ENCODE results near the gene FN1.
A peak's percentile ranks its signal among the peaks of the same experiment; 100 is the strongest.

The FN1 gene

DNA sequence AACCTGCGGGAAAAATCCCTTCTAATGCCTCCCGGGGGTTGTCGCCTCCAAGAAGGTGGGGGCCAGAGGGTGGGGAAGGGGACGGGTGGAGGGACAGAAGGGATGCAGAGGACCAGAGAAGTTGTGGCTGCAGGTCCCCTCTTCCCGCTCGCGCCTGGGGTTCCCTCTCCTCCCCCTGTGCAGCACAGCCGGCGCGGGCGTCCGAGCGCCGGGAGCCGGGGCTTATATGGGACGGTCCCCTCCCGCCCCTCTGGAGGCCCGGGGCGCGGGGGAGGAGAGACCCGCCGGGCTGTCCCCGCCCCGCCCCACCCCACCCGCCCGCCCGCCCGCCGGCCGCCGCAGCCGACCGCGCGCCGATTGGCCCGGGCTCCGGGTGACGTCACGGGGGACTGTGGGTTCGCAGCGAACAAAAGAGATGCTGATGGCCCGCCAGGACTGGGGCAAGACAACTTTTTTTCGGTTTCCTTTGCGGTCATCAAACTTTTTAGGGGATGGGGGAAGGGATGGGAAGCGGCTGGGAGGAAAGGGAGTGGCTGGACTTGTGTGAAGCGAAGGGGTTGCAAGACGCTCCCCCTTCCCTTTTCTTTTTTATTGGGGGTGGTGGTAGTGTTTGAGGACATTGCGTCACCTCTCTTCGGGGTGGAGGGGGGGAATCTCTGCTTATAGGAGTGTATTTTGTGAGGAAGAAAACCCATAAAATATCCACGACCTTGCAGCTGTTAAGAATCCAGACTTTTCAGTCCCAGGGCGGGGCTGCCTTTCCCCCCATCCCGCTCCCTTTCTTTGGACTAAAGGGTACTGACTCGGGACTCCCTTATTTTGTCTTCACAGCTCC lies at the start of gene FN1:
TSS of gene FN1 (minus strand) at position 199 of the 835 bp plus-strand sequence. CDS start 266 bp downstream, outside the sequence.
- DNase-seq, result peak; percentile 64

GRCh38 chr2:215485032-215485431 lies 49.2 kb upstream of the FN1 start:
- no peak for DNase-seq

- no peak for DNase-seq
Measured at GRCh38 chr2:215484570-215484969, 48.7 kb upstream of the FN1 start.

DNA sequence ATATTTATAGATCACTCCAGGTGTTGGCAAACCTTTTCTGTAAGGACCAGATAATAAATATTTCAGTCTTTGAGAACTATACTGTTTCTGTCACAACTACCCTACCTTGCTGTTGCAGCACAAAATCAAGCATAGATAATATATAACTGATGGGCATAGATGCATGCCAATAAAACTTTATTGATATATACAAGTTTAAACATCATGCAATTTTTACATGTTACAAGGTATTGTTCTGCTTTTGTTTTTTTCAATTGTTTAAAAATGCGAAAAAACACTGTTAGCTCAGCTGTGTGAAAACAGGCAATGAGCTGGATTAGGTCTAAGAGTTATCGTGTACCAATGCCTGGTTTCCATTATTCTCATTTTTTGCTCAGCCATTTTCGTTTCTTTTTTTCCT lies 47.6 kb upstream of the FN1 start:
- DNase-seq, result no peak

DNA sequence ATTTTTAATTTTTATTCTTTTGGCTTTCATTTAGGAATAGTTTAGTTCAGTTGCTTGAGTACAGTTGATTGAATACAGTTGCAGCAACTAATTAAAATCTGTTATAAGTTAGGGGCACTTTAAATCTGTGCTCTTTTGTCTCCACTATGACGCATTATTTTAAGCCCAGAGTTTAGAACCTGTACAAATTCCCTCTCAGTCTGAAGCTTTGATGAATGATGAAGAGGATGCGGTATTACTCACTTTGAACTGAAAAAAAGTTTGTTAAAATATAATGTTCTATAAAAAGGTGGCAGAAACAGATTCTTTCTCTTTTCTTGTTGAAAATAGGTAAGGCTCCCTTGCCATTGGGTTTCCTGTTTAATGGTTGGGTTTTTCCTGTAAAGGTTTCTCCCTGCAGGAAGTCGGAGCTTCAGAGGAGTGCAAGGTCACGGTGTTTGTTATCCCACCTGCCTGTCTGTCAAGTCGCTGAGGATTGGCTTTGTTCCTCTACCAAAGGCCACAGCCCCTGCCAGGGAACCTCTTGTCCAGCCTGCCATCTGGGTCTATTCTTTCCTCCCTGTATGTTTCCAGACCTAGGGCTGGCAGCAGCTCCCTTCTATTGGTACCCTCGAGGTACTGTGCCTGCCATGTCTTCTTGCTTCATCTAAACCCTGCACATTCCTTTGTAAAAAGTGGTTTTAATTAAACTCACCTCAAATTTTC lies 43.8 kb upstream of the FN1 start:
- DNase-seq, result peak; percentile 21

- no peak for DNase-seq
Measured at GRCh38 chr2:215479121-215479520, 43.3 kb upstream of the FN1 start.

DNA sequence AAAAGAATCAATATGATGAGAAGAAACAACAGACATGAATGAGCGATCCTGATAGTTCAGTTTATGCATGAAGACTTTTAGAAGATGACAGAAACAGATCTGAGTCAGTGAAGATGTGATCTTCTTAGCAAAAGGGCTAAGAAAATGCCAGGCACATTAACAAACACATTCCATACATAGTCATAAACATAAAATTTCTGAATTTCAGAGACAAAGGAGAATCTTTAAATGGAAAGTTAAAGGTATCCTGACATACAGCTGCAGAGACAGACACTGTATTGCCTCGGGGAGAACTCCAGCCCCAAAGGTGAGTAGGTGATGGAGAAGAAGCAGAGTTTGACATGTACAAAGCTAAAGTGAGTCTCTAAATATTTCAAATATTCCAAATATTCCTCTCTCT lies 40.6 kb upstream of the FN1 start:
- DNase-seq, result no peak

DNA sequence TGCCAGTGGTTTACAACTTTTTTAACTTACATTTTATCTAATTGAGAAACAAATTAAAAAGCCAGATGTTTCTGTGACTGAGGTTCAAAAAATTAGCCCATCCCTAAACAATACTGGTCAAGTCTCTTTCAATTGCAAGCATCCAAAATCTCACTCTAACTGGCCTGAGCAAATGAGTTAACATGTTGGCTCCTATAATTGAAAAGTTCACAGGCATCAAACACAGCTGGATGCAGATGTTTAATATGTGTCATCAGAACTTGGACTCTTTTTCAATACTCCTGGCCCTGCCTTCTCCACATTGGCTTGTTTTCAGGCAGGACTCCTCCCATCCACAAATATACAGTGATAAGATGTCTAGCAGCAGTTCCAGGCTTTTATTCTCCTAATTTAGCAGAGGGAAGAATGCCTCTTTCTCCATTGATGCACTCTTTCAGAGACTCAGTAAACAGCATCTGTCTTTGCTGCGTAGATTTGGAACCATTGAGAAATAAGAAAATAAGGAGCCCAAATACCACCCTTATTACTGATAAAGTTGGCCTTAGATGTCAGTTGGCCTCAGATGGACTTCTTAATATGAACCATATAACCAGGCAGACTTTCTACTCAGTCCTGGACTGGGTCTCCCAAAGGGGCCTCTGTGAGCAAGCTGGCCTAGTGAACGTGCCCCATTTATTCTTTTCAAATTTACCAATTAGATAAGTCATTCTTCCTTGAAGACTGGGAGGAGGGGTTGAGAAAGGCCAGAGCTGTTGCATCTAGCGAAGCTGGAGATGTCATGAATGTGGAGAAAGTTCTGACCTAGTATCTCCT lies 30.4 kb upstream of the FN1 start:
- DNase-seq, result no peak

GRCh38 chr2:215465256-215465655 lies 29.4 kb upstream of the FN1 start:
- DNase-seq, result peak; percentile 2

DNA sequence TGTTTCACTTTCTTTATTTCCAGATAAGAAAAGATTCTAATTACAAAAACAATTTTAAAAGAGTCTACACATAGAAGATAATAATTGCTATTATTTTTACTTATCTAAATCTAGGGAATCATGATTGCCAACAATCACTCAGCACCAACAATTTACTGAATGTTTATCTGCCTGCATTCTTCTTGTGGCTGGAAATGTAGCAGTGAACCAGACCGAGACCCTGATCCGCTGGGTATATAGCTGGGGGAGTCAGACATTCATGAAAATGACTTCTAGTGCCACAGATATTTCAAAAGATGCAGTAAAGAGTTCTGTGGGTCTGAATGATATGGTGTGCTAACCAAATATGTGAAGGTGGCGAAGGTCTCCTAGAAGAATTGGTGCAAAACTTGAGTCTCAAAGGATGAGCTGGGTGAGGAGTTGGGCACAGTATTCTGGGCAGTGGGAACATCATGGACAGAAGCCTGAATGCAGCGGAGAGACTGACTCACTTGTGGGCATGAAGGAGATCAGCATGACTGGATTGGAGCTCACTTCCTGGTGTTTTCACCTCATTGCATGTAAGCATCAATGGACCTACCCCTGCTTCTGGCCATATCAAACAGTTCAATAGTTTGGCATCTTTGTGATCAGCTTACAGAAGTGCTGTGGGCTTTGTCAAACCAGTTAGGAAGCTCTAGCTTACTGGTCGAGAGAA lies 26.1 kb upstream of the FN1 start:
- no peak for DNase-seq

- no peak for DNase-seq
Measured at GRCh38 chr2:215460682-215461382, 25.0 kb upstream of the FN1 start.

DNA sequence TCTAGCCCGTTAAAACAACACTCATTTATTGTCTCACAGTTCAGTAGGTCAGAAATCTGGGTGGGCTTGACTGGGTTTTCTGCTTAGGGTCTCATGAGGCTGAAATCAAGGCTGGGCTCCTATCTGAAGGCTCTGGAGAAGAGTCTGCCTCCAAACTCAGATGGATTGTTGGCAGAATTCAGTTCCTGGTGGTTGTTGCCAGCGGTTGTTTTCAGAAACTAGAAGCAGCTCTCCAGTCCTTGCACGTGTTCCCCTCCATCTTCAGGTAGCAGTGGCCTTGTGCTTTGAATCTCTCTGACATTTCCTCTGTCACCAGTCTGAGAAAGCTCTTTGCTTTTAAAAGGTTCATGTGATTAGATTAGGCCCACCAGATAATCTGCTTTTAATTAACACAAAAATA lies 20.1 kb upstream of the FN1 start:
- no peak for DNase-seq

- DNase-seq, result peak; percentile 54
Measured at GRCh38 chr2:215454519-215455246, 18.8 kb upstream of the FN1 start.

DNA sequence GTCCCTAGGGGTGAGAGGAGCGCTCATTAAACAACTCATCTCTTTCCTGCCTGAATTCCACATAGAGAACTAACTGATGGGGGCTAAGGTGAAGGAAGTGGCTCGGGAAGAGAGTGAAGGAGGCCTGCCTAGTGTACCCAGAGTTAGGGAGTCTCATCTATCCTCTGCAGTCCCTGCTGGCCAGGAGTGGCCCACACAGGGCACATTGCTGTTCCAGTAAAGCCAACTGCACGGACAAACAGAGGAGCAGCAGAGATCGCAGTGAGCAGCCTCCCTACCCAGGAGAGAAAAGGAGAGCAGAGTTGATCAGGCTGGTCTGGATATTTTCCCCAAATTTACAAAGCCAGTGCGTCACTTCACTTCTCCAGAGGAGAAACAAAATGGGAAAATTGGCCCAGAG lies 16.9 kb upstream of the FN1 start:
- DNase-seq, result no peak

DNA sequence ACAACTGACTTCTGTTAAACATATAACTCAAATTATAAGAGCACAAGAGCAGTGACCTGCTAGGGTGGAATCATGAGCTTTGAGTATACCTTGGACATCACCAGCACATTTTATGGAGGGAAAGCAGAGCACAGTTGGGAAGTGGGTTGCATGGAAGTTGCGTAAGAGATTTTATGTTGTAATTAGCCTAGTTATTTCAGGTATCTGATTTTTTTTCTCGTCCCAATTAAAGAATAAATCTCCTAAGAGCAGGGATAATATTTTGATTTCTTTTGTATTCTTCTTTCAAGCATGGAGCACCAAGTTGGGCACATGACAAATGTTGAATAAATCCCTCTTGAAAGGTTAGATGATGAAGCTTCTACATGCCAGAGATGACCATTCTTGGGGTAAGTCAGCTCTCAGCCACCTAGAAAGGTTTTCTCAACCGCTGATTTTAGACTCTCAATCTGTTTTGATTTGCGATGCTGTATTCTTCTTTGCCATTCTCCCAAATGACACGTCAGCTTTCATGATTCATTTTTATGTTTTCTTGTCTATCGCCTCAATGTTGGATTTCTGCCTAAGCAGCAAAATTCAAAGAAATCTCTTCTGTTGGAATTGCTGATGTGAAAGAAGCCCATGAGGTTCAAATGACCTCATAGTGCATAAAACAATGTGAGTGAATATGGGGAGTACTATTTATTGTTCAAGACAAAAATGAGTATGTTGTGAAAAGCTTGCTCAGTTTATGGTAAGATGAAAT lies 15.3 kb upstream of the FN1 start:
- no peak for DNase-seq

DNA sequence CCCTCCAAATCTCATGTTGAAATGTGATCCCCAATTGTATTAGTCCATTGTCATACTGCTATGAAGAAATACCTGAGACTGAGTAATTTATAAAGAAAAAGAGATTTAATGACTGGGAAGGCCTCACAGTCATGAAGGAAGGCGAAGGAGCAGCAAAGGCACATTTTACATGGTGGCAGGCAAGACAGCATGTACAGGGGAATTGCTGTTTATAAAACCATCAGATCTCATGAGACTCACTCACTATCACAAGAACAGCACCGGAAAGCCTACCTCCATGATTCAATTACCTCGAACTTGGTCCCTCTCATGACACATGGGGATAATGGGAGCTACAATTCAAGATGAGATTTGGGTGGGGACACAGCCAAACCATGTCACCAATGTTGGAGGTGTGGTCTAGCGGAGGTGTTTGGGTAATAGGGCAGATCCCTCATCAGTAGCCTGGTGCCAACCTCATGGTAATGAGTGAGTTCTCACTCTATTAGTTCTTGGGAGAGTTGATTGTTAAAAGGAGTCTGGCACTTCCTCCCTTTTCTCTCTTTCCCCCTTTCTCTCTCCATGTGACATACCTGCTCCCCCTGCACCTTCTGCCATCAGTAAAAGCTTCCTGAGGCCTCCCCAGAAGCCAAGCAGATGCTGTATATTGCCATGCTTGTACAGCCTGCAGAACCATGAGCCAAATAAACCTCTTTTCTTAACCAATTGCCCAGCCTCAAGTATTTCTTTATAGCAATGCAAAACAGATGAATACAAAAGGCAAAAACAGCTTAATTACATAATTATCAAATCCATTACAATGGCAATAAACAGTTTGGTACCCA lies 14.5 kb upstream of the FN1 start:
- no peak for DNase-seq

DNA sequence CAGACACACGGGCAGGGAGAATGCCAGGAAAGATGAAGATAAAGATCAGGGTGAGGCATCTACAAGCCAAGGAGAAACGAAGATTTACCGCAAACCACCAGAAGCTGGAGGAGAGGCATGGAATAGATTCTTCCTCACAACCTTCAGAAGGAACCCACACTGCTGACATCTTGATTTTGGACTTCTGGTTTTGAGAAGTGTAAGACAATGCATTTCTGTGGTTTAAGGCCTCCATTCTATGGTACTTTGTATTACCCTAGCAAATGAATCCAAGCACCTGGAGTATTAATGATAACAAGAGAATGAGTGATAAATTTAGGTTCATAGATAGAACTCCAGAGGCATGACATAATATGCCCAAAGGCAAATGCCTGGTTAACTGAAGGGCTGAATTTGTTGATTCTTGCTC lies 11.8 kb upstream of the FN1 start:
- no peak for DNase-seq

DNA sequence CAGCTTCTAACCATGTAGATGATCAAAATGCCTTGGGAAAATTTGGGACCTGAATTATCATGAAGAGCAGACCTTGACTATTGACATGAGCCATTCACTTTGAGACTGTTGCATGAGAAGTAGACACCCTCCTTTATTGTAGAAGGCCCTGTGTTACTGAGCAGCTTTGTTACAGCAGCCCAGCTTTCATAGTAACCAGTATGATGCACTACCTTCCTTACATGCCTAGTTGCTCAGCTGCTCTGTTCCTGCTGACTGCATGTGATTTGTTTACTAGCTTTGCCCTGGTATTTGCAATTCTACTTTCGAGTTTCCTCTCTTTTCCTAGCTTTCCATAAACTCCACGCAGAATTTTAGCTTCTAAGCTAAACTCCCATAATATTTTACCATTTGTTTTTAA lies 11.2 kb upstream of the FN1 start:
- no peak for DNase-seq

GRCh38 chr2:215442401-215442787 lies 6.5 kb upstream of the FN1 start:
- DNase-seq, result no peak
